Measurements from ENCODE around the gene TRMT11. TPM values are rescaled to one million over a fixed set of nuclear protein-coding genes. Genes with fewer than 3 reads are reported as not detected.

TRMT11 gene
- total and polyA plus RNA-seq, 2 of the 13 experiments (the other 11 are each of a cell fraction or from before 2014, with no cell fraction given) = 42.2 to 81.9 TPM

DNA sequence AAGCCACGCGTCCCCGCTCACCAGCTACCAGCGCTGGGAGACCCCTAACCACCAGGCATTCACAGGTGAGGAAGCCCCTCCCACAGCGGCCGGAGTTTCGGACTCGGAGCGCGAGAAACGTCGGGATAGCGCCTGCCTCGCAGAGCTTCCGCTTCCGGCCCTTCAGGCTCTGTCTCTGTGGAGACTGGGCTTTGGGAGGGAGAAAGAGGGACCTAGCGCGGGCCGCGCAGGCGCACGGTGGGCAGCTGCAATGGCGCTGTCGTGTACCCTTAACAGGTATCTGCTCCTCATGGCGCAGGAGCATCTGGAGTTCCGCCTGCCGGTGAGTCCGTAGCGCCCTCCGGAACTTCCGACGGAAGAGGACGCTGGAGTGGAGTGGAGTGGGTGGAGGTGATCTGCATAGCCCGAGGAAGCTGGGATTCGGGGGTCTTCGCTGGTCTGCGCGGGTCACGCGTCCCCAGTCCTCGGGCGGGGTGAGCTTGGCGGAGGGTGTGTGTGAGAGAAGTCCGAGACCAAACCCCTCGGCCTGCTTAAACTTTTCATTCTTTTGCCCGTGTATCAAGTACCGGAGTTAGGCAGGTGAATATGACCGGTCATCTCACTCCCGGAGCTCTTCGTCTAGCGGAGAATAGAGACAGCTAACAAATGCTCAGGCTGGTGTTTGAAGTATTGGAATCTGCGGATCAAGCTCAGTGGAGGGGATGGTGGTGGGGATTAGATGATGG lies at the start of gene TRMT11 (continued):
- TF ChIP-seq, protein P1, sequence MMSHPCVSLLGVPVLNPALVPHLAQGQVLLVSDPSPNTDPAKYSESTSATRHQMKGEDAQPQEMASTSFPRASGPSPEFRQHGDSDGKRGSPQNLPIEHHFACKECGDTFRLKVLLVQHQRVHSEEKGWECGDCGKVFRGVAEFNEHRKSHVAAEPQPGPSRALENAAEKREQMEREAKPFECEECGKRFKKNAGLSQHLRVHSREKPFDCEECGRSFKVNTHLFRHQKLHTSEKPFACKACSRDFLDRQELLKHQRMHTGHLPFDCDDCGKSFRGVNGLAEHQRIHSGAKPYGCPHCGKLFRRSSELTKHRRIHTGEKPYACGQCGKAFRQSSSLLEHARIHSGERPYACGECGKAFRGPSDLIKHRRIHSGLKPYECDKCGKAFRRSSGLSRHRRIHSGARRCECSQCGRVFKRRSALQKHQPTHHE (CRISPR knock-in tag; IDR thresholded peaks at IDR 0.05; ENCODE audit: borderline replicate concordance) = peak; percentile 67; the same call in 1 of the 2 replicates
- TF ChIP-seq ZNF7 (CRISPR knock-in tag; IDR thresholded peaks at IDR 0.05) (no peak), ZNF670 (CRISPR knock-in tag; IDR thresholded peaks at IDR 0.05; ENCODE audit: borderline replicate concordance) (peak; percentile 96), SATB2 (CRISPR knock-in tag; IDR thresholded peaks at IDR 0.05) (no peak; the same call in 1 of the 2 replicates), ZNF205 (CRISPR knock-in tag; IDR thresholded peaks at IDR 0.05) (peak; percentile 79), PREB (CRISPR knock-in tag; IDR thresholded peaks at IDR 0.05) (no peak), PCBP1 (IDR thresholded peaks at IDR 0.05; ENCODE audit: borderline replicate concordance, low read depth, low read length) (0 out of 2 replicates have a peak, but pooled peaks have one; percentile 50), NR3C1 (CRISPR knock-in tag; IDR thresholded peaks at IDR 0.05) (no peak), RORA (CRISPR knock-in tag; IDR thresholded peaks at IDR 0.05) (no peak), CENPBD1 (CRISPR knock-in tag; IDR thresholded peaks at IDR 0.05; ENCODE audit: borderline replicate concordance, low read depth) (no peak), ZNF17 (CRISPR knock-in tag; IDR thresholded peaks at IDR 0.05) (no peak), REL (CRISPR knock-in tag; conservative IDR thresholded peaks at IDR 0.05) (peak; percentile 78; the same call in 1 of the 2 replicates), ZNF496 (CRISPR knock-in tag; IDR thresholded peaks at IDR 0.05; ENCODE audit: insufficient replicate concordance) (no peak), TBP (CRISPR knock-in tag; IDR thresholded peaks at IDR 0.05) (no peak), NFIB (CRISPR knock-in tag; IDR thresholded peaks at IDR 0.05; ENCODE audit: borderline replicate concordance) (no peak), ZFY (CRISPR knock-in tag; IDR thresholded peaks at IDR 0.05) (peak; percentile 70; the same call in 1 of the 2 replicates), GTF2F1 (IDR thresholded peaks at IDR 0.05; ENCODE audit: low read length) (no peak), MEF2D (CRISPR knock-in tag; IDR thresholded peaks at IDR 0.05) (peak; percentile 84), HNRNPLL (IDR thresholded peaks at IDR 0.05; ENCODE audit: low read depth, low read length, poor library complexity, severe bottlenecking) (peak; percentile 93), SNAPC2 (CRISPR knock-in tag; IDR thresholded peaks at IDR 0.05) (no peak; the same call in 1 of the 2 replicates)
- TF ChIP-seq, protein P2, sequence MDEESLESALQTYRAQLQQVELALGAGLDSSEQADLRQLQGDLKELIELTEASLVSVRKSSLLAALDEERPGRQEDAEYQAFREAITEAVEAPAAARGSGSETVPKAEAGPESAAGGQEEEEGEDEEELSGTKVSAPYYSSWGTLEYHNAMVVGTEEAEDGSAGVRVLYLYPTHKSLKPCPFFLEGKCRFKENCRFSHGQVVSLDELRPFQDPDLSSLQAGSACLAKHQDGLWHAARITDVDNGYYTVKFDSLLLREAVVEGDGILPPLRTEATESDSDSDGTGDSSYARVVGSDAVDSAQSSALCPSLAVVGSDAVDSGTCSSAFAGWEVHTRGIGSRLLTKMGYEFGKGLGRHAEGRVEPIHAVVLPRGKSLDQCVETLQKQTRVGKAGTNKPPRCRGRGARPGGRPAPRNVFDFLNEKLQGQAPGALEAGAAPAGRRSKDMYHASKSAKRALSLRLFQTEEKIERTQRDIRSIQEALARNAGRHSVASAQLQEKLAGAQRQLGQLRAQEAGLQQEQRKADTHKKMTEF (CRISPR knock-in tag; IDR thresholded peaks at IDR 0.05) = peak; percentile 87
- TF ChIP-seq, protein P3, sequence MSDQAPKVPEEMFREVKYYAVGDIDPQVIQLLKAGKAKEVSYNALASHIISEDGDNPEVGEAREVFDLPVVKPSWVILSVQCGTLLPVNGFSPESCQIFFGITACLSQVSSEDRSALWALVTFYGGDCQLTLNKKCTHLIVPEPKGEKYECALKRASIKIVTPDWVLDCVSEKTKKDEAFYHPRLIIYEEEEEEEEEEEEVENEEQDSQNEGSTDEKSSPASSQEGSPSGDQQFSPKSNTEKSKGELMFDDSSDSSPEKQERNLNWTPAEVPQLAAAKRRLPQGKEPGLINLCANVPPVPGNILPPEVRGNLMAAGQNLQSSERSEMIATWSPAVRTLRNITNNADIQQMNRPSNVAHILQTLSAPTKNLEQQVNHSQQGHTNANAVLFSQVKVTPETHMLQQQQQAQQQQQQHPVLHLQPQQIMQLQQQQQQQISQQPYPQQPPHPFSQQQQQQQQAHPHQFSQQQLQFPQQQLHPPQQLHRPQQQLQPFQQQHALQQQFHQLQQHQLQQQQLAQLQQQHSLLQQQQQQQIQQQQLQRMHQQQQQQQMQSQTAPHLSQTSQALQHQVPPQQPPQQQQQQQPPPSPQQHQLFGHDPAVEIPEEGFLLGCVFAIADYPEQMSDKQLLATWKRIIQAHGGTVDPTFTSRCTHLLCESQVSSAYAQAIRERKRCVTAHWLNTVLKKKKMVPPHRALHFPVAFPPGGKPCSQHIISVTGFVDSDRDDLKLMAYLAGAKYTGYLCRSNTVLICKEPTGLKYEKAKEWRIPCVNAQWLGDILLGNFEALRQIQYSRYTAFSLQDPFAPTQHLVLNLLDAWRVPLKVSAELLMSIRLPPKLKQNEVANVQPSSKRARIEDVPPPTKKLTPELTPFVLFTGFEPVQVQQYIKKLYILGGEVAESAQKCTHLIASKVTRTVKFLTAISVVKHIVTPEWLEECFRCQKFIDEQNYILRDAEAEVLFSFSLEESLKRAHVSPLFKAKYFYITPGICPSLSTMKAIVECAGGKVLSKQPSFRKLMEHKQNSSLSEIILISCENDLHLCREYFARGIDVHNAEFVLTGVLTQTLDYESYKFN (CRISPR knock-in tag; conservative IDR thresholded peaks at IDR 0.05) = peak; percentile 65

All from HepG2 (cell line).